T-cell (primary cell): ENCODE results near the gene RPTOR. TPM values are rescaled to one million over a fixed set of nuclear protein-coding genes. Genes with fewer than 3 reads are reported as not detected.

Experiments used
- ATAC-seq, 4 experiments: fragments of 200-7000 bp in 3 of 4; fragments of 150-1000 bp in 1 of 4; cut with Tn5 transposase; replicated peaks in 1 of 4; 1 replicate in 3 of 4; 2 replicates in 1 of 4; pipeline ENCODE4 v1.10.0; 2021; ENCODE audit warnings: moderate library complexity in 3 of 4, mild to moderate bottlenecking in 2 of 4, moderate number of reproducible peaks in 1 of 4
- CTCF ChIA-PET, 2 donors: fragments of 300-600 bp; sonication (Branson Sonifier 250); formaldehyde crosslinking; loops; one replicate each; lab custom pipeline; 2022; ENCODE audit warnings: antibody characterized with exemption in 2 of 2; lab: Charles Lee
- POLR2A ChIA-PET, 2 donors: fragments of 300-600 bp; sonication (Branson Sonifier 250); formaldehyde crosslinking; loops; one replicate each; lab custom pipeline; 2022; ENCODE audit warnings: antibody characterized with exemption in 2 of 2; lab: Charles Lee
- DNase-seq, 35 experiments: peaks; one replicate each; pipeline versions ENCODE4 v3.0.0 to v3.0.0-alpha.2; 2013 to 2023
- H3K27ac ChIP-seq: one replicate; pipeline ENCODE4 v1.5.1; 2013; ENCODE audit warnings: low read length
- H3K27me3 ChIP-seq, 2 experiments: replicated peaks in 1 of 2; 1 replicate in 1 of 2; 2 replicates in 1 of 2; pipeline versions ENCODE4 v1.6.1 to v1.7.0; 2013; ENCODE audit warnings: low read length in 1 of 2, mixed read lengths in 1 of 2; ENCODE audit not compliant: control insufficient read depth in 2 of 2, insufficient read depth in 2 of 2; ENCODE audit errors: extremely low read depth in 1 of 2
- H3K36me3 ChIP-seq, 2 donors: 1 replicate in 1 of 2; 2 replicates in 1 of 2; pipeline versions ENCODE4 v1.6.1 to v1.7.0; 2013; ENCODE audit warnings: low read length in 1 of 2; ENCODE audit not compliant: control insufficient read depth in 2 of 2, insufficient read depth in 1 of 2; ENCODE audit errors: extremely low read depth in 1 of 2
- H3K4me1 ChIP-seq, 2 experiments: 1 replicate in 1 of 2; 2 replicates in 1 of 2; pipeline versions ENCODE4 v1.6.1 to v1.7.0; 2013; ENCODE audit warnings: low read length in 2 of 2, mixed read lengths in 1 of 2; ENCODE audit not compliant: insufficient read depth in 2 of 2, control insufficient read depth in 1 of 2; ENCODE audit errors: extremely low read depth in 1 of 2
- H3K4me3 ChIP-seq, 2 donors: 1 replicate in 1 of 2; 2 replicates in 1 of 2; pipeline versions ENCODE4 v1.5.1 to v1.7.0; 2013; ENCODE audit warnings: mild to moderate bottlenecking in 2 of 2, low read length in 1 of 2, moderate library complexity in 1 of 2; ENCODE audit not compliant: control insufficient read depth in 1 of 2; ENCODE audit errors: extremely low read depth in 1 of 2
- H3K9me3 ChIP-seq: 2 replicates; pipeline ENCODE4 v1.7.0; 2013
- H3K27ac Mint-ChIP-seq, 2 donors: one replicate each; pipeline ENCODE4 v1.8.0; 2020 to 2021; ENCODE audit warnings: mild to moderate bottlenecking in 2 of 2, mixed read lengths in 2 of 2
- H3K27me3 Mint-ChIP-seq, 2 donors: one replicate each; pipeline ENCODE4 v1.8.0; 2021 to 2022; ENCODE audit warnings: mixed read lengths in 2 of 2
- H3K36me3 Mint-ChIP-seq: one replicate; pipeline ENCODE4 v1.8.0; 2021; ENCODE audit warnings: mixed read lengths
- H3K4me1 Mint-ChIP-seq, 3 donors: one replicate each; pipeline ENCODE4 v1.8.0; 2020 to 2022; ENCODE audit warnings: mixed read lengths in 3 of 3, mild to moderate bottlenecking in 1 of 3
- H3K4me3 Mint-ChIP-seq, 3 donors: one replicate each; pipeline ENCODE4 v1.8.0; 2020 to 2022; ENCODE audit warnings: mild to moderate bottlenecking in 3 of 3, mixed read lengths in 3 of 3, moderate library complexity in 3 of 3
- H3K9me3 Mint-ChIP-seq, 3 donors: one replicate each; pipeline ENCODE4 v1.8.0; 2020 to 2022; ENCODE audit warnings: mixed read lengths in 3 of 3
- WGBS: methylation state at CpG from one replicate; pipeline ENCODE4 v1.1.5; 2013; ENCODE audit warnings: missing lambda C conversion rate; ENCODE audit not compliant: insufficient coverage; 5-methylcytosine and 5-hydroxymethylcytosine counted together
- total RNA-seq, 35 experiments: library from RNA in 6 of 35; stranded (reverse) in 6 of 35; fragments of 120-200 nt in 1 of 35; gene quantifications; one replicate each; pipeline versions ENCODE4 v1.2.1 to v1.2.4 and lab custom pipeline; 2013 to 2026

RPTOR gene
- total RNA-seq, 5 donors from 2014 or later (not counting 1 experiment from before 2014, with no cell fraction given), result 59.4 to 76.8 (median 71.4) TPM

- H3K36me3 Mint-ChIP-seq, result no peaks in the 10 kb centered on the region
- CTCF ChIA-PET, result interaction anchor here in 1 of 2 donors (2.2 kb wide), 1 partner anchor 552 kb away, joined by 7 read pairs; no protein-coding TSS in a partner anchor
- H3K4me3 Mint-ChIP-seq, result no peak overlapping the region
Measured at GRCh38 chr17:80978499-80979497, 434.2 kb downstream of the RPTOR start.

DNA sequence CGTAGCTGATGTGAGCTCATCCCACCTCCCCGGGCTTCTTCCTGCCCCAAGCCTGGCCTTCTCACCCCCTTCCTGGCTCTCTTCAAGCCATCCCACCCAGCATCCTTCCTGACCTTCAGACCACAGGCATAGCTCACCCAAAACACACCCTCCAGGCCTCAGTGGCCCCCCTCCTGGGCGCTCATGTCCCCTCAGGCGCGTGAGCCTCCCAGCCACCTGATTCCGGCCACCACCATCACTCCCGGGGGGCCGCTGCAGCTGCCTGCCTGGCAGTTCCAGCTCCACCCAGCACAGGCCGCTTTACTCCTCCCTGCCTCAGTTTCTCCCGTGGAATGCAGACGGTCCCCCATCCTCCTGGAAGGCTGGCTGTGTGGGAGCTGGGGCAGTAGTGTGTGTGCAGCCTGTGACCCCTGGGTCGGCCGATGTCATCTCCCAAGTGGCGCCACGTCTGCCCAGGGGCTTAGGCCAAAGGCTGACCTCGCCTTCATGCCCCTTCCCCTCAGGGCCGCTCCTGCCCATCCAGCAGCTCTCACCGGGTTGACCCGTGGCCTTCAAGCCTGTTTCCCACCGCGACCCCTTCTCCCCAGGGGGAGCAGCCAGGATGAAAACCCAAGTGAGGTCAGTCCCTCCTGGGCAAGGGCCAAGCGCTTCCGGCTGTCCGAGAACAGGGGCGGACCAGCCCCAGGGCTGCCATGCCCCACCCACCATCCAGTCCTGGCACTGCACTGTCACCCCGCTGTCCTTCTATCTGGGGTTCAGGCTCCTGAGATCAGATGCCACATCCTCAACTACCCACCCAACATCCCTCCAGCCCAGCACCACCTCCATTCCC is 435.1 kb downstream of the RPTOR start:
- 94% methylated on average over 17 of the region's 26 CpGs for WGBS
- Histone ChIP-seq H3K36me3 (no peaks in the 10 kb centered on the region), H3K27ac (no peak overlapping the region), H3K9me3 (no peaks in the 10 kb centered on the region), H3K27me3 (peaks cover 0 to 59% of the 10 kb centered on the region in 2 experiments), H3K4me3 (no peak overlapping the region), H3K4me1 (peaks cover 0 to 10% of the 10 kb centered on the region in 2 experiments)
- DNase-seq (no peak), ATAC-seq (no peak)
- Mint-ChIP-seq H3K4me3 (peak overlapping the region in 1 of 3 donors; percentile 68), H3K9me3 (no peaks in the 10 kb centered on the region), H3K36me3 (no peaks in the 10 kb centered on the region), H3K4me1 (peaks cover 4 to 11% (median 11%) of the 10 kb centered on the region in 3 donors), H3K27ac (peak overlapping the region in 1 of 2 donors; percentile 49), H3K27me3 (peaks cover 11 to 28% of the 10 kb centered on the region in 2 donors)
- CTCF ChIA-PET, result no interaction called here
- POLR2A ChIA-PET, result no interaction called here

More at GRCh38 chr17:80978499-80979497, 434.2 kb downstream of the RPTOR start:
- Histone ChIP-seq H3K27ac (no peak overlapping the region), H3K36me3 (no peaks in the 10 kb centered on the region), H3K4me1 (peaks cover 0 to 10% of the 10 kb centered on the region in 2 experiments), H3K9me3 (no peaks in the 10 kb centered on the region), H3K27me3 (peaks cover 0 to 63% of the 10 kb centered on the region in 2 experiments), H3K4me3 (no peak overlapping the region)
- ATAC-seq (no peak), DNase-seq (no peak)
- Mint-ChIP-seq H3K9me3 (no peaks in the 10 kb centered on the region), H3K4me1 (peaks cover 4 to 11% (median 11%) of the 10 kb centered on the region in 3 donors), H3K27ac (no peak overlapping the region), H3K27me3 (peaks cover 15 to 32% of the 10 kb centered on the region in 2 donors)
- 87% methylated on average over 27 of the region's 31 CpGs for WGBS
- POLR2A ChIA-PET, result no interaction called here

- ChIA-PET POLR2A (no interaction called here), CTCF (interaction anchor here in 1 of 2 donors (1.2 kb wide), 1 partner anchor 553 kb away, joined by 5 read pairs; no protein-coding TSS in a partner anchor)
- Histone ChIP-seq H3K36me3 (no peaks in the 10 kb centered on the region), H3K4me1 (peaks cover 0 to 10% of the 10 kb centered on the region in 2 experiments), H3K27ac (no peak overlapping the region), H3K4me3 (no peak overlapping the region), H3K9me3 (no peaks in the 10 kb centered on the region), H3K27me3 (peaks cover 0 to 58% of the 10 kb centered on the region in 2 experiments)
- H3K4me3 Mint-ChIP-seq, result peak overlapping the region in 2 of 3 donors; percentile 11 to 68
- no peaks in the 10 kb centered on the region for H3K9me3 Mint-ChIP-seq
- H3K36me3 Mint-ChIP-seq, result no peaks in the 10 kb centered on the region
- H3K4me1 Mint-ChIP-seq, result peaks cover 4 to 11% (median 11%) of the 10 kb centered on the region in 3 donors
- no peak for DNase-seq
- ATAC-seq, result peak in 2 of 4 experiments; percentile 11 to 14
- H3K27ac Mint-ChIP-seq, result no peak overlapping the region
- H3K27me3 Mint-ChIP-seq, result peaks cover 11 to 27% of the 10 kb centered on the region in 2 donors
- WGBS, result 34% methylated on average over 7 of the region's 7 CpGs
Measured at GRCh38 chr17:80980397-80981061, 435.9 kb downstream of the RPTOR start.

- H3K27ac Mint-ChIP-seq, result no peak overlapping the region
- CTCF ChIA-PET, result interaction anchor here in 1 of 2 donors (1.2 kb wide), 1 partner anchor 554 kb away, joined by 5 read pairs; no protein-coding TSS in a partner anchor
- H3K27ac ChIP-seq, result no peak overlapping the region
- 12% methylated on average over 57 of the region's 65 CpGs for WGBS
- H3K9me3 ChIP-seq, result no peaks in the 10 kb centered on the region
- H3K27me3 ChIP-seq, result peaks cover 0 to 57% of the 10 kb centered on the region in 2 experiments
- peaks cover 11 to 27% of the 10 kb centered on the region in 2 donors for H3K27me3 Mint-ChIP-seq
- H3K4me1 Mint-ChIP-seq, result peaks cover 4 to 11% (median 11%) of the 10 kb centered on the region in 3 donors
- POLR2A ChIA-PET, result no interaction called here
- no peaks in the 10 kb centered on the region for H3K9me3 Mint-ChIP-seq
- H3K36me3 ChIP-seq, result no peaks in the 10 kb centered on the region
- peak in 23 of 35 experiments; percentile 10 to 71 (median 39) for DNase-seq
- no peak overlapping the region for H3K4me3 ChIP-seq
- no peaks in the 10 kb centered on the region for H3K36me3 Mint-ChIP-seq
- H3K4me1 ChIP-seq, result peaks cover 0 to 10% of the 10 kb centered on the region in 2 experiments
- peak overlapping the region in 1 of 3 donors; percentile 68 for H3K4me3 Mint-ChIP-seq
- ATAC-seq, result peak; percentile 61 to 83 (median 68)
Measured at GRCh38 chr17:80981062-80981902, 436.6 kb downstream of the RPTOR start.

DNA sequence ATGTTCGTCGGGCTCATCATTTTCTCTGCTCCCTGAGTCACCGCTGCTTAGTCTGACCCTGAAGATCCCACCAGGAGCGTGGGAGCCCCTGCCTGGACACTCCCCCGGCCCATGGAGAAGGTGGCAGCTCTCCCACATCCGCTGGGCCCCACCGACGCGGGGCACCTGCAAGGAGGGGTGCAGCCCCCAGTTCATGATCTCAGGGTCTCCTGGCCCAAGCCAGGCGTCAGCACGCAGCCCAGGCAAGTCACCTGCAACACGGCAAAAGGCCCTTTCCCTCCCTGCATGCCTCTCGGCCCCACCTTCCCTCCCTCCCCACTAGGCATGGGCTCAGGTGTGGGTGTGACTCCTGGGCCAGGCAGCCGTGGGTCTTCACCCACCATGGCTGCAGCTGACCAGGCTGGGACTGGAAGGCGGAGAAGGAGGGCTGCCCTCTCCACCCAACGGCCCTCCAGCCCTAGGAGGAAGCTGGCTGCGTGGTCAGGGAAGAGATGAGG is 437.3 kb downstream of the RPTOR start:
- no peak overlapping the region for H3K27ac Mint-ChIP-seq
- Histone ChIP-seq H3K4me3 (no peak overlapping the region), H3K9me3 (no peaks in the 10 kb centered on the region), H3K4me1 (peaks cover 0 to 10% of the 10 kb centered on the region in 2 experiments), H3K36me3 (no peaks in the 10 kb centered on the region), H3K27ac (no peak overlapping the region), H3K27me3 (peaks cover 0 to 57% of the 10 kb centered on the region in 2 experiments)
- ChIA-PET POLR2A (no interaction called here), CTCF (interaction anchor here in 1 of 2 donors (0.6 to 1.2 kb wide), 2 partner anchors 51 to 555 kb away, joined by 4 to 5 read pairs; no protein-coding TSS in a partner anchor)
- H3K4me1 Mint-ChIP-seq, result peaks cover 4 to 11% (median 11%) of the 10 kb centered on the region in 3 donors
- no peaks in the 10 kb centered on the region for H3K9me3 Mint-ChIP-seq
- WGBS, result 68% methylated on average over 14 of the region's 17 CpGs
- H3K36me3 Mint-ChIP-seq, result no peaks in the 10 kb centered on the region
- peaks cover 11 to 21% of the 10 kb centered on the region in 2 donors for H3K27me3 Mint-ChIP-seq
- H3K4me3 Mint-ChIP-seq, result no peak overlapping the region
- ATAC-seq, result no peak
- DNase-seq, result no peak
